ENCODE measurements around the gene MBD3L5.

The MBD3L5 gene

GRCh38 chr19:7068599-7068998 lies 38.2 kb downstream of the MBD3L5 start:
- H3K9me3 ChIP-seq (ENCODE audit: control insufficient read depth, insufficient read depth, low read length) = no peaks in the 10 kb centered on the region; the same call in 1 of the 2 replicates
- no peak for DNase-seq (ENCODE audit: low read depth, low spot score)
- no peaks in the 10 kb centered on the region for H3K27me3 ChIP-seq (ENCODE audit: control insufficient read depth, insufficient read depth, low read length)
- no peak overlapping the region for H3K4me3 ChIP-seq (ENCODE audit: low read length)
- WGBS (ENCODE audit: insufficient coverage, insufficient read length) = no CpG with 5 or more reads among the region's 6 CpGs
- no peak overlapping the region for H3K27ac ChIP-seq (ENCODE audit: low read length)
- no peaks in the 10 kb centered on the region for H3K4me1 ChIP-seq (ENCODE audit: control insufficient read depth, insufficient read depth, low read length)
- peaks cover 2% of the 10 kb centered on the region; the same call in 1 of the 2 replicates for H3K36me3 ChIP-seq (ENCODE audit: control insufficient read depth, insufficient read depth, low read length)

- no peaks in the 10 kb centered on the region for H3K27me3 ChIP-seq (ENCODE audit: control insufficient read depth, insufficient read depth, low read length)
- peaks cover 2% of the 10 kb centered on the region; the same call in 1 of the 2 replicates for H3K36me3 ChIP-seq (ENCODE audit: control insufficient read depth, insufficient read depth, low read length)
- peak within 1 kb of the TSS; percentile 79 for H3K4me3 ChIP-seq (ENCODE audit: low read length)
- peak; percentile 82 for DNase-seq (ENCODE audit: low read depth, low spot score)
- WGBS (ENCODE audit: insufficient coverage, insufficient read length) = no CpG with 5 or more reads among the region's 56 CpGs
- H3K27ac ChIP-seq (ENCODE audit: low read length) = no peak within 1 kb of the TSS
- no peaks in the 10 kb centered on the region for H3K4me1 ChIP-seq (ENCODE audit: control insufficient read depth, insufficient read depth, low read length)
- H3K9me3 ChIP-seq (ENCODE audit: control insufficient read depth, insufficient read depth, low read length) = no peaks in the 10 kb centered on the region
Measured at GRCh38 chr19:7069042-7069903, 38.9 kb downstream of the MBD3L5 start, which contains the start of gene ZNF557. Gene ZNF557, plus strand, starts transcription at chr19:7069703. Its CDS starts 5,372 bp downstream, at chr19:7075075.

GRCh38 chr19:7069904-7070226 lies 39.5 kb downstream of the MBD3L5 start:
- Histone ChIP-seq H3K9me3 (ENCODE audit: control insufficient read depth, insufficient read depth, low read length) (no peaks in the 10 kb centered on the region), H3K27me3 (ENCODE audit: control insufficient read depth, insufficient read depth, low read length) (no peaks in the 10 kb centered on the region), H3K4me1 (ENCODE audit: control insufficient read depth, insufficient read depth, low read length) (no peaks in the 10 kb centered on the region), H3K4me3 (ENCODE audit: low read length) (peak overlapping the region; percentile 79), H3K36me3 (ENCODE audit: control insufficient read depth, insufficient read depth, low read length) (peaks cover 6% of the 10 kb centered on the region), H3K27ac (ENCODE audit: low read length) (no peak overlapping the region)
- DNase-seq (ENCODE audit: low read depth, low spot score) = no peak
- WGBS (ENCODE audit: insufficient coverage, insufficient read length) = no CpG with 5 or more reads among the region's 12 CpGs

- Histone ChIP-seq H3K36me3 (ENCODE audit: control insufficient read depth, insufficient read depth, low read length) (peaks cover 22% of the 10 kb centered on the region), H3K9me3 (ENCODE audit: control insufficient read depth, insufficient read depth, low read length) (peaks cover 3% of the 10 kb centered on the region; the same call in 1 of the 2 replicates), H3K27me3 (ENCODE audit: control insufficient read depth, insufficient read depth, low read length) (no peaks in the 10 kb centered on the region), H3K4me1 (ENCODE audit: control insufficient read depth, insufficient read depth, low read length) (no peaks in the 10 kb centered on the region), H3K4me3 (ENCODE audit: low read length) (no peak overlapping the region), H3K27ac (ENCODE audit: low read length) (no peak overlapping the region)
- no peak for DNase-seq (ENCODE audit: low read depth, low spot score)
- WGBS (ENCODE audit: insufficient coverage, insufficient read length) = 100% methylated on average over 1 of the region's 6 CpGs
Measured at GRCh38 chr19:7072541-7072940, 42.2 kb downstream of the MBD3L5 start.

- DNase-seq (ENCODE audit: low read depth, low spot score) = no peak
- H3K27ac ChIP-seq (ENCODE audit: low read length) = no peak overlapping the region
- peaks cover 3% of the 10 kb centered on the region; the same call in 1 of the 2 replicates for H3K9me3 ChIP-seq (ENCODE audit: control insufficient read depth, insufficient read depth, low read length)
- H3K4me3 ChIP-seq (ENCODE audit: low read length) = no peak overlapping the region
- H3K27me3 ChIP-seq (ENCODE audit: control insufficient read depth, insufficient read depth, low read length) = no peaks in the 10 kb centered on the region
- peaks cover 27% of the 10 kb centered on the region for H3K36me3 ChIP-seq (ENCODE audit: control insufficient read depth, insufficient read depth, low read length)
- no peaks in the 10 kb centered on the region for H3K4me1 ChIP-seq (ENCODE audit: control insufficient read depth, insufficient read depth, low read length)
- no CpG with 5 or more reads among the region's 29 CpGs for WGBS (ENCODE audit: insufficient coverage, insufficient read length)
Measured at GRCh38 chr19:7074705-7075282, 44.4 kb downstream of the MBD3L5 start.

DNA sequence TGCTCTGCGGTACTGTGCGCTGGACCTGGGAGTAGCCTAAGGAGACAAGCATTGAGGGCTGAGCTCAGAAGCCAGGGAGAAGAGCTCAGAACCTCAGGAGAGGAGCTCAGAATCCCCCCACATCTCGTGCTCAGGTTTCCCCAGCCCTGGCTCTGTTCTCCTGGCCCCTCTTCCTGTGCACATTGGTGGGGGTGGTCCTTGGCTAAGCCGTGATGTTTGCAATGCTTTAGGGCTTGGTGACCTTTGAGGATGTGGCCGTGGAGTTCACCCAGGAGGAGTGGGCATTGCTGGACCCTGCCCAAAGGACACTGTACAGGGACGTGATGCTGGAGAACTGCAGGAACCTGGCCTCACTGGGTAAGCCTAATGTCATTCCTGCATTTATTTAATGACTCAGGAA lies 45.8 kb downstream of the MBD3L5 start:
- no peak overlapping the region for H3K4me3 ChIP-seq (ENCODE audit: low read length)
- H3K4me1 ChIP-seq (ENCODE audit: control insufficient read depth, insufficient read depth, low read length) = no peaks in the 10 kb centered on the region
- peaks cover 39% of the 10 kb centered on the region for H3K36me3 ChIP-seq (ENCODE audit: control insufficient read depth, insufficient read depth, low read length)
- WGBS (ENCODE audit: insufficient coverage, insufficient read length) = no CpG with 5 or more reads among the region's 6 CpGs
- no peak for DNase-seq (ENCODE audit: low read depth, low spot score)
- no peak overlapping the region for H3K27ac ChIP-seq (ENCODE audit: low read length)
- H3K9me3 ChIP-seq (ENCODE audit: control insufficient read depth, insufficient read depth, low read length) = peaks cover 6% of the 10 kb centered on the region
- H3K27me3 ChIP-seq (ENCODE audit: control insufficient read depth, insufficient read depth, low read length) = no peaks in the 10 kb centered on the region

- H3K36me3 ChIP-seq (ENCODE audit: control insufficient read depth, insufficient read depth, low read length) = peaks cover 53% of the 10 kb centered on the region
- no peak overlapping the region for H3K4me3 ChIP-seq (ENCODE audit: low read length)
- WGBS (ENCODE audit: insufficient coverage, insufficient read length) = no CpG with 5 or more reads among the region's 2 CpGs
- H3K9me3 ChIP-seq (ENCODE audit: control insufficient read depth, insufficient read depth, low read length) = peaks cover 15% of the 10 kb centered on the region
- no peak overlapping the region for H3K27ac ChIP-seq (ENCODE audit: low read length)
- no peaks in the 10 kb centered on the region for H3K27me3 ChIP-seq (ENCODE audit: control insufficient read depth, insufficient read depth, low read length)
- no peaks in the 10 kb centered on the region for H3K4me1 ChIP-seq (ENCODE audit: control insufficient read depth, insufficient read depth, low read length)
- no peak for DNase-seq (ENCODE audit: low read depth, low spot score)
Measured at GRCh38 chr19:7078008-7078407, 47.6 kb downstream of the MBD3L5 start.
